Central memory CD4-positive, alpha-beta T cell (primary cell): Measurements from ENCODE around the gene MAP3K13.
"Not testable (repeated sequence)": the region's sequence is repeated elsewhere in the genome, so short reads cannot be mapped to it uniquely, and the experiment has no call there.

Experiments
- DNase-seq: peaks from one replicate; pipeline ENCODE4 v3.0.0; 2022

MAP3K13 gene

DNA sequence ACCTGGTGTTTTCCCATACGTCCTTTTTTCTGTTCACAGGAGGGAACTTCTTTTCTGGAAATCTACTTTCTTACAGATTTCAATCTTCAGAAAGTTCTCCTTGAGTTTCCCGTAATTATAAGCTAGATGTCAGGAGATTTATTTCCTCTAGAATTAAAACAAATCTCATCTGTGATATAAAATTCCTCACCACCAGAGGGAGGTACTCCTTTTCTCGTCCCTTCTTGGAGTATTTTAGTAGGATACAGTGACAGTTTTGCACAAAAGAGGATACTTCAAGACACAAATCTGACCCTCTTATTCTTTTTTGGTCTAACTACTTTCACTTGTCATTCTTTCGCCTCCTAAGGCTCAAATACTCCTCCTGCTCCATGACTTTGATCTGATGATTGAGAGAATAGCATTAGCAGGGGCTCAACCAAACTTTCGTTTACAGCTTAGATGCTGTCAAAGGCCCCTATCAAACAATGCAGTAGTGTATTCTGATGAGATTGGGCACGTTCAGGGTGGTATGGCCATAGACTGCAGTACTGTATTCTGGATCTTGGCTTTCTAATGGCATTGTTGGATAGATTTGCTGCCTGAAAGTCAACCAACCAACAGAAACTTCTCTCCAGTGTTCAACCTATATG is 97.9 kb downstream of the MAP3K13 start:
- DNase-seq, result no peak

DNA sequence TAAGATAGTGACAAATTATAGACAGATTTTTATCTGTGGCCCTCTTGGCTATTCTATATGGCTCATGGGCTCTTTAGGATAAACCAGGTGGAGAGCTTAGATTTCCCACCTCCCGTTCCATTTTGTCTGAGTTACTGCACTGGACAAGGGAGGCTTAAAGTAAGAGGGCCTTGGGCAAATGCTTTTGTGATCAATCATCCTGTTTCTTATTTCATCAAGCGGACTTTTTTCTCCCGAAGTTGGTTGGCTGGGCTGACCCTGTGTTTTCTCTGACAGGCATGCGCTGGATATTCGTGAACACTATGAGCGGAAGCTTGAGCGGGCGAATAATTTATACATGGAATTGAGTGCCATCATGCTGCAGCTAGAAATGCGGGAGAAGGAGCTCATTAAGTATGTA is 102.5 kb downstream of the MAP3K13 start:
- no peak for DNase-seq

DNA sequence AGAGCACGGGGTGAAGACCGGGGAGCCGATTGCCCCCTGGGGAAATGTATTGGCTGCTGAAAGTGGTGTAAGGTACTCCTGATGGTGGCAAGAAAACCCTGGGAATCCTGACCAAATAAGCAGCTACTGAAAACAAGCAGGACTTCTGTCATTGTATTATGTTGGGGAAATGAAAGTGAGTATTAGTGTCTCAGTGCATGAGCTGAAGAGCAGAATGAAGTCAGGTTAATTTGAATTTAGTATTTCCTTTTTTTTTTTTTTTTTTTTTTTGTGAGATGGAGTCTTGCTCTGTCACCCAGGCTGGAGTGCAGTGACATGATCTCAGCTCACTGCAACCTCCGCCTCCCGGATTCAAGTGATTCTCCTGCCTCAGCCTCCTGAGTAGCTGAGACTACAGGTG is 103.2 kb downstream of the MAP3K13 start:
- DNase-seq, result not testable (repeated sequence)

DNA sequence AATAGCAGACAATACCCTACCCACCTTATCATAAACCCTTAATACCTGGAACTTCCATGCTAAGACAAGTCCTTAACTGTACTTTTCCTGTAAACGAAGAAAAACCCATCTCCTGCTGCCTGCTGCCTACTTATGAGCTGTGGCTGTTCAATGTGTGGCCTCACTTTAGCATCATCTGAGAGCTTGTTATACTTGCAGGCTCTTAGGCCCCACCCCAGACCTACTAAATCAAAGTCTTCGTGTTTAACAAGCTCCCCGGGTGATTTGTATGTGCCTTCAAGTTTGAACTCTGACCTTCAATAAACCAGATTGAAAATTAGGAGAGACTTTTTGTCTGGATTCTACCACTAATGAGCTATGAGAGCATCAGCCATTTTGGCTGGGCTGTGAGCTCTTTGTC is 106.6 kb downstream of the MAP3K13 start:
- DNase-seq, result no peak

DNA sequence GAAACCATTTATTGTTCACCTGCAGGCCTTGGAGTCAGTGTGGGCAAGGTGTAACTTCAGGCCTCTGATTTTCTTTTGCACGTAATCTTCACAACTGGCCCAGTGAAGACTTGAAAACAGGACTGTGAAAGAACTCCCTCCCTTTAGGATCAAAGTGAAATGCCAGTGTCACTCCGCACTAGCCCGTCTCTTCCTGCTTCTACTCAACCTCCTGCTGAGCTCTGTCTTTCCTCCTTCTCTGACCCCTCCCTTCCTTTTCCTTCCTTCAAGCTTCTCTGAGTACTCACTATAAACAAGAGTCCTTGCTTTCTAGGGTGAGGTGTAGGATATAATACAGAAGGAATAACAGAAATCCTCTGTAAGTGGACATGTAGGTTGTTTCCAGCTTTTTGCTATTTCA is 107.4 kb downstream of the MAP3K13 start:
- no peak for DNase-seq

DNA sequence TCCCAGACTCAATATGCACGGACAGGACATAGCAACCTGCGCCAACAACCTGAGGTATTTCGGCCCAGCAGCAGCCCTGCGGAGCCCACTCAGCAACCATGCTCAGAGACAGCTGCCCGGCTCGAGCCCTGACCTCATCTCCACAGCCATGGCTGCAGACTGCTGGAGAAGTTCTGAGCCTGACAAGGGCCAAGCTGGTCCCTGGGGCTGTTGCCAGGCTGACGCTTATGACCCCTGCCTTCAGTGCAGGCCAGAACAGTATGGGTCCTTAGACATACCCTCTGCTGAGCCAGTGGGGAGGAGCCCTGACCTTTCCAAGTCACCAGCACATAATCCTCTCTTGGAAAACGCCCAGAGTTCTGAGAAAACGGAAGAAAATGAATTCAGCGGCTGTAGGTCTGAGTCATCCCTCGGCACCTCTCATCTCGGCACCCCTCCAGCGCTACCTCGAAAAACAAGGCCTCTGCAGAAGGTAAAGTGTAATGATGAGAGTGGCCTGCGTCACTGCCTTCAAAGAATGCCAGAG is 110.4 kb downstream of the MAP3K13 start:
- DNase-seq, result no peak

DNA sequence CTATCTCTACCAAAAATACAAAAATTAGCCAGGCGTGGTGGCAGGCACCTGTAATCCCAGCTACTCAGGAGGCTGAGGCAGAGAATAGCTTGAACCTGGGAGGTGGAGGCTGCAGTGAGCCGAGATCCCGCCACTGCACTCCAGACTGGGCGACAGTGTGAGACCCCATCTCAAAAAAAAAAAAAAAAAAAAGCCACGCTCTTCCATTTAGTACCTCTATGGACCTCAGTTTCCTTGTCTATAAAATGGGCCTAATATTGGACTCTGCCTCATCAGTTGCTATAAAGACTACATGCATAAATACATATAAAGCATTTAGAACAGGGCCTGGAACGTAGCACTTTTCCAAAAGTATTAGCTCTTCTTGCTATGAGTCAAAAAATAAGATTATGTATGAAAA is 112.0 kb downstream of the MAP3K13 start:
- not testable (repeated sequence) for DNase-seq

DNA sequence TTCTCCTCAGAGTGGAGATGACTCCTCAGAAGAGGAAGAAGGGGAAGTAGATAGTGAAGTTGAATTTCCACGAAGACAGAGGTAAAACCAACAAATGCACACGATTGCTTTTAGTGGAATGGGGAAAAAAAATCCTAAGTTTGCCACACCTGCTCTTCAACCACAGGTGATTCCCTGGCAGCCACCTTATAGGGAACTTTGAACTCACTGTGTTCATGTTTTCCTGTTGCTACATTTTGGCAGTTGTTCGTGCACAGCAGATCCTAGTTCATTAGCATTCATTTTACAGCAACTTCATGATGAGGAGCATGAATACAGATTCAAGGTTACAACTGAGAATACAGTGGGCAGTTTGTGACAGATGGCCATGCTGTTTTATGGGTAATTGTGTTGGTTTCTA is 114.4 kb downstream of the MAP3K13 start:
- DNase-seq, result no peak

DNA sequence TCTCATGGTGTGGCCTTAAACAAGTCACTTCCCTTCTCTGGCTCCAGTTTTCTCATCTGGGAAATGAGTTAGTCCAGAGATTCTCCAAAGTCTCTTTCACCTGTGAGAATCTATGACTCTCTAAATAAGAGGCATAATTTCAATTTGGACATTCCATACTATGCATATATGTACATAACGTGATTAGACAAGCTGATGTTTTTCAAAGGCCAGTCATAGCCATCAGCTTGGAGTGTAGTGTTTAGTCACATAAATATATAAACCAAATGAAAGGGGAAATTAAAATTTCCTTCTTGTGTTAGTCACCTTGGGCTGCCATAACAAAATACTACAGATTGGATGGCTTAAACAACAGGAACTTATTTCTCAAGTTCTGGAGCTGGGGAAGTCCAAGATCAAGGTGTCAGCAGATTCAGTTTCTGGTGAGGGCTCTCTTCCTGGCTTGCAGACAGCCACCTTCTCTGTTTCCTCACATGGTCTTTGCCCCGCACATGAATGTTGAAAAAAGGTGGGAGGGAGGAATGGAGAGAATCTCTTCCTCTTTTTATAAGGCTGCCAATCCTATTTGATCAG is 116.5 kb downstream of the MAP3K13 start:
- DNase-seq, result no peak

DNA sequence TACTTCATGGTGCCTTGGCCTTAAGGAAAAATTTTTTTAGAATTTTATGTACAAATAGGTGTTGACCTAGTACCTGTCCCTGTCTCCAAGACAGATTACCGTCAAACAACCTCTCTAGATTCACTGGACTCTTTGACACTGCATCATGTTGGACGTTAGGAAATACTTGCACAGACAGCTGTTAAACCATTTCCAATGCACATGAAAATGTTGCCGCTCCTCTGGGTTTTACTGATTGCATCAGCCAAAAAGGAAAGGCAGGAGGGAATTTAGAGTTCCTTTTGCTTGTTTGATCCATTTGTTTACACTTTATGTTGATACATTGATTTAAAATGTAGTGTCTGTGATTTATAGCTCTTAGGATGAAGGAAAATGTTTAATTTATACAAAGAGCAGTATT is 121.4 kb downstream of the MAP3K13 start:
- DNase-seq, result no peak

DNA sequence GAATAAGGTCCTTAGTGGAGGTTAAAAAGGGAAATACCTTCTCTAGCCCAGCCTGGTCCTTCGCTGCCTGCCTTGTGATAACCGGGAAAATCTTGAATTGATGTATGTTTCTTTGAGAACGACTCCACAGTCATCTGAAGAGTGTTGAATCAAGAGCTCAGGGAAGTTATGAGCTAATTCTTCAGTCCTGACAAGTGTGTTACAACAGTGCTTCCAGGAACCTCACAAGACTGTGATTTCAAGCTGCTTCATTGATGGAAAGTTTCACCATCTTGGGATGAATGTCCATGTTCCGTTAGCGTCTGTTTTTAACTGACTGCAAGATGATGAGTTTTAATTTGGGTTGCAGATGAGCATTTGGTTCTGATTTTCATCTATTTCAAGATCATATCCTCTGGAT is 123.5 kb downstream of the MAP3K13 start:
- DNase-seq, result no peak

DNA sequence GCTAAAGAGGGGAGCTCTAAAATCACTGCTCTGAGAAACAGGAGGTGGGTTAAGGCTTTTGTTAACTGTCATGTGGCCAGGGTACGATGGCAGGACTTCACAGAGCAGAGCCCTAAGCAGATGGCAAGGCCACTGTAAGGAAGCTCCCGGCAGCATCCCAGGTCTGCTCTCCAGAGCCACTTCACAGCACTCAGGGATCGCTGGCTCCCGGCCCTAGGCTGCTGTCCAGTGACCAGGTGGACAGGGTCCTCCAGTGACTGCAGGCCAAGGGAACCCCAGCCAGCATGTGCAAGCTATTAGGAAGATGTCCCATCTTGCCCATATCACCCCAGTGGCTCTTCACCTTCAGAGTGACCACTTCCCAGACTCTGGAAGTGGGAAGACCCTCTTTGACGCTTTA is 125.5 kb downstream of the MAP3K13 start:
- DNase-seq, result no peak

DNA sequence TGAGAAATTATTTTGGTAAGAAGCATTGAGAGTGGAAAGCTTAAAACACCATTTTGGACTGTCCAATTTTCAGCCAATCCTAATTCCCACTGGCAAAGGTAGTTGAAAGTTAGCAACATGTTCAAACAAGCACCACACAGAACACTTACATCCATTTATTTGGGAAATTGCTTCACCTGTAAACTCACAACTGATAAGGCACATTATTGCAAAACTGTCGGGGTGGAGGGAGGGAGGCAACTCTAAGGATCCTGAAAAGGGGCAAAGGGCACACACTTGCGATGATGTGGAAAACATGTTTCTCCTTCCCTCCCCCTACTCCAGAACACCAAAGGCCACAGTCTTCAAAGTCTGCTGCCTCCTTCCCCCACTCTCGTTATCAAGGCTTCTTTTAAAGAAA is 126.5 kb downstream of the MAP3K13 start:
- DNase-seq, result no peak

DNA sequence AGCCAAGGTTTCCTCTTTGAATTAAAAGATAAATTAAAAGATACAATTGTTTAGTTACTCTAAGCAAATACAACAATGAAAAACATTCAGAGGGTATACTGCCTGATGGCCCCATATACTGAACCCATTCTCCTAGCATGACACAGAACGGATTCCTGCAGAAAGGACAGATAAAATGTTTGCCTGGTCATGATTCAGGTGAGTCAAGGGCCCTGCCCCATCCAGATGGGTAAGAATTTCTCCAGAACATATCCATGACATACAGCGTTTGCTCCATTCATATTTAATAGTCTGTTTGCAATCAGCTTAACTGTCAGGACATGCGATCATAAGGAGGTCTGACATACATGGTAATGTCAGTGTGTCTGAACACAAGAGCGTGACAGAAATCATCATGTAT is 127.3 kb downstream of the MAP3K13 start:
- DNase-seq, result no peak

DNA sequence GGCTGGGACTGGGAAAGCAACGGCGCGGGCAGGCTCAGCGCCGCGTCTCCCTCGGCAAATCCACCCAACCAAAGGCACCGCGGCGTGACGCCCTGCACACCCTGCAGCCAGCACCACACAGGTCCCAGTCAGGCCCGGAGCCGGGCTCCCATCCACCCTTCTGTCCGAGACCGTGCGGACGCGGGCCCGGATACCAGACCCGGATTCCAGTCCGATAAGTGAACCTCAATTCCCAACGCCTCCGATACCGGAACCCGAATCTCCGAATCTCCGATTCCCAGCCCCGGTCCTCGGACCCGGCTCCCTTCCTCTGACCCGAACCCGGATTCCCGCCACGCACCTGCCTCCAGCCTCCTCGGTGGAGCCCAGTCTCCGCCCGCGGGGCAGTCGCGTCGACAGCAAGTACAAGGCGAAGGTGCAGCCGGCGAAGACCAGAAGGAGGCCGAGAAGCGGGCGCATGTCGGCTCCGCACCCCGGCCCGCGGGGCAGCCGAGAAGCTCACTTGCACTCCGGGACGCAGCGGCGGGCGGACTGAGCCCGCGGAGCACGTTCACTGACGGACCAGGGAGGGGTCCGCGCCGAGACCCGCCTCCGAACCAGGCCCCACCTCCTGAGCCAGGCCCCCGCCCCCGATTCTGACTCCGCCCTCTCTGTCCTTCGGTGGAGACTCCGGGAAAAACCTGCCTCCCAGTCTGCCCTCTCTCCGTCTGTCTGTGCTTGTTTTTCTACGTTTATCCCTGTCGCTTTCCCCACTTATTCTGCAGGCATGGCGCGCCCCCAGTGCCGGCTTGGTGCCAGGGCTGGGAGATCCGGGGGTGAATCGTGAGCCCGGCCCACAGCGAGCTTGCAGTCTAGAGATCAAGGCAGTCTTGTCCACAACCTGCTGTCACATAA is 135.8 kb downstream of the MAP3K13 start, which contains the start of gene TMEM41A:
Gene TMEM41A, minus strand, starts transcription at position 533 of the 894 bp plus-strand sequence. Its CDS starts 74 bp downstream, at position 459.
- peak; percentile 84 for DNase-seq

DNA sequence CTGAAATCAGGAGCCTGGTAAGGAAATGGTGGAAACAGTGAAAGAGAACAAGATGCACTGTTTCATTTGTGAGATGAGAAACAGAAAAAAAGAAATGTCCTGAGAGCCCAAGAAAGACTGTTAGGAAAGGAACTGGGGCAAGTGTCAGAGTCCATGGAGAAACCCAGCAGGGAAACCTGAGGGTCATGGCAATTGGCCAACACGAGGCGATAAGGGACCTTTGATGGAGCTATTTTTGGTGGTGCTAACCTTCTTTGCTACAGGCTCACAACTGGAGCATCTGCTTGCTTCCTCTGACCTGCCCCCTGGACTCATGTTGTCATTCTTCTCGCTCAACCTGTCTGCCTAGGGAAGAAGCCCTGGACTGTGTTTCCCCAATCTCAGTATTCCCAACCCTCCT is 140.1 kb downstream of the MAP3K13 start:
- no peak for DNase-seq

DNA sequence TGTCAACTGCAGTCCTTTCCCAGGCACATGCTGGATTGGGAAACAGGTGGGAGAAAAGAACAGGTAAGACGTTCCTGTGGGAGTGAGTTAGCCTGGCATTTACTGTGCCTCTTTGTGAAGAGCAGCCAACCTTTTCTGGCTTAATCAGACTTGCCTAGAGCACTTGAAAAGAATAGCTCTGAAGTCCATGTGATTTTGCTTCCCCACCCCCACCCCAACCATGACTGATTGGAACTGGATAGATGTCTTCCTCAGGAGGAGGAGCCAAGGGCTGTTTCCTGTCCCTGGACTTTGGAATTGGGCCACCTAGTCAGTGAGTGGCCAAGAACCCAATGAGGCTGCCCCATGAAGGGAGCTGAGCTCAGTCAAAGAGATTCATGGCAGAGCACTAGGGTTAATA is 140.6 kb downstream of the MAP3K13 start:
- DNase-seq, result no peak

DNA sequence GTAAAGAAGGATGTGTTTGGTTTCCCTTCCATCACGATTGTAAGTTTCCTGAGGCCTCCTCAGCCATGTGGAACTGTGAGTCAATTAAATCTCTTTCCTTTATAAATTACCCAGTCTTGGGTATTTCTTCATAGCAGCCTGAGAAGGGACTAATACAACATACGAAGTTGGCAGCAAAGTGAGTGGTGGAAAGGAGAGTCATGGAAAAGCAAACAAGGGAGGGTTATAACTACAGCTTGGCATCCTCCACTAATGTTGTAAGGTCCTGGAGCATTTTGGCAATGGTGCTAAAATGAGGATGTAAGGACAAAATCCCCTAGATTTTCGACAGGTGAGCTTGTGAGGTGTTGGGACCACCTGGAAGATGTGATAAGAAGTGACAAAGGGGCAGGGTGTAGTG is 141.7 kb downstream of the MAP3K13 start:
- no peak for DNase-seq

DNA sequence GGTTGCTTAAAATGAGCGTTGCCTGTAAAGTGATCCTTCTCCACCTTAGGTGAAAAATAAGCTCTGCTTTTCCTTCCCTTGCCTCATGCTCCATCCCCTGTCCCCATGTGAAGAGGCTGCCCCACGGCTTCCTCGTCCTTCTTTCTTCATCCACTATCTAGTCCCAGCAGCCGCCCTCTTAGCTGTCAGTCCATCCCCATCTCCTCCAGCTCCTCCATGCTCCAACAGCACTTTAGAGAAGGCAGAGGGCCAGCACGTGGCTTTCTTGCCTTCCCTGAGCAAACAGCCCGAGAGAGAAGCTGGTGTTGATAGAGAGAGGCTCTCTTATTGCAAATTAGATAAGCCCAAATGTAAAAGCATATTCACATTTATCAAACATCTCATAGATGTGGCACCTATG is 144.9 kb downstream of the MAP3K13 start:
- no peak for DNase-seq

DNA sequence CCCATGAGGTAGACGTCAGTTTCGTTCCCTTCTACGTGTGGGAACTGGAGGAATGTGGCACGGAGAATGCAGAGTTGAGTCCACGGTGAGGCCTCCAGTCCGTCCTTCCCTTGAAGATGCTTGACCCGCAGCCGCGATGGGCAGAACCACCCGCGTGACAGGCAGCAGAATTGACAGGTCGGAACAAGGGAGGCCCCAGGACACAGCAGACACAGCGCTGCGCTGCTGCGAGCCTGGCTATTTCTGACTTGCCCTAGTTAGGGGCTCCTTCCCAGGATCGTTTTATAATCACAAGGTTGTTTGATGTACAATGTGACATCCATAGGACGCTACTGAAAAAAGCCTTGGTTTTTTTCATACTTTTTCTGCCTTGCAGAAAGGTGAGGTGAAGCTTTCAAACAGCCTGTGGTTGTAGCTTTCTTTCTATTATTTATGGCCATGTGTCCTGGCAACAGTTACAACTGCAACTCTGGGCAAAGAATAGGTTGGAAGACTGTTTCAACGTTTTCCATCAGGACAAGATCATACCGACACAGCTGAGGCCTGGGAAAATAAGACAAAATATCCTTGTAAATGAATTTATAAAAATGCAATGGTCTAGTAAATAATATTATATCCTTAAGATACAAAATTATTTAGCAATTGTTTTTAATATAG is 145.5 kb downstream of the MAP3K13 start:
- no peak for DNase-seq

DNA sequence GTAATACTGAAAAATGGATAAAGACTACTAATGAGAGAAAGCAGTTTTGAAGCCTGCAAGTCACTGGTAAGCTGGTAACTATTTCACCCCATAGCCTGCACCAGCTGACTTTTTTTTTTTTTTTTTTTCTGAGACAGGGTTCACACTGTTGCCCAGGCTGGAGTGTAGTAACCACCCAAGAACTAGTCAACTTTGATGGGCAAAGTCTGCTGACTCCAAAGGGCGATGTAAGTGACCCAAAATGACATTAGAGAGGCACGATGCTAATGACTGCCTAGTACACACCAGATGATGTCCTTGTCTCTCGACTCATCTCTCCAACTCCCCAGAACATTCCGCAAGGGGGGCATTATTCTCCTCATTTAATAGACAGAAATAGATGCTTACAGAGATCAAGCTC is 148.8 kb downstream of the MAP3K13 start:
- DNase-seq, result no peak

DNA sequence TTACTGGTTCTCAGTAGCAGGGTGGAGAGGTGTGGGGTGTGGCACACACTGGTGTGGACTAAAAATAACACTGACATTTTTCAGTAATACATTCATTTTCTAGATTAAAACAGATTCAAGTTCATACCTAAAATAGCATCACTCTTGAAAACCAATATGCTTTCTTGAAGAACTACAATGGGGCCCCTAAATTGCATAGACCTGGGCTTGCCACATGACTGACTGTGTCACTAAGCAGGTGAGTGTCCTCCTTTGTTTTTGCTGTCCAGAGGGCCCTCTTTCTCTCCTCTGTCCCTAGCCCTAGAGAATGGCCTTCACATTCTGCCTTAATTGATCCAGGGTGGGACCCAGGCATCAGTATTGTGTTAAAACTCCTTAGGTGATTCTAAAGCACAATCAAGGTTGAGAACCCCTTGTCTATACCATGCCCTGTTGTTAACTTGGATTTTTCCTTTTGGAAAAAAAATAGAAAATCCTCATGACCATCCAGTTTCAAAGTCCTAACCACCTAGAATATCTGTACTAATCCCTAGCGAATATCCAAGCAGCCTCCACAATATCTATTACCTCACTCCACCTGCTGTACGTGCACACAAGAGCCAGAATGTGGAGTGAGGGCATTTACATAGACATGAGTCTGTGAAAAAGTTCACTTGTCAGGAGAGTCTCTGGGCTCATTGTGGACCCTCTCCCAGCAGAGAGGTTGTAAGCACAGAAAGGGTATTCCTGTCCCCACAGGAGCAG is 154.6 kb downstream of the MAP3K13 start:
- DNase-seq, result no peak
